ENCODE measurements around the gene DCAF8.

Gene DCAF8

DNA sequence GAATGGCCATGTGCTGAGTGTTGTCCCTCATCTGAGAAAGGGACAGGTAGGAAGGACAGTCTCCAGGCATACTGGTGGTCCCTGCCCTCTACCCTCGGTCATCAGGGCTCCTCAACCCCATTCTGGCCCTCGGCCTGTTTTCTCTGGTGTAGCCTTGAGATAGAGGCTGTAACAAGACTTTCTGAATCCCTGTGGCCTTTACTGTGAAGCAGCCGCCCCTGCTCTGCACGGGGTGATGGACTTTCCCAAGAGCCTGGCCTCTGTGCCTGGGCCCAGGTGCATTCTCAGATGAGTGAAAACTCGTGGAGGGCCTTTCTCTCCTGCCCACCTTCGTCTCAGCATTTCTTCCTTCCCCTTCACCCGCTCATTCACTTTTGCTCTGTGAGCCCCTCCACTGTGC lies 74.9 kb downstream of the DCAF8 start:
- ATAC-seq = no peak
- no peak for TF ChIP-seq GLIS3 (CRISPR knock-in tag; IDR thresholded peaks at IDR 0.05)
- TF ChIP-seq OSR1 (CRISPR knock-in tag; IDR thresholded peaks at IDR 0.05) = no peak
- TF ChIP-seq ZNF70 (CRISPR knock-in tag; IDR thresholded peaks at IDR 0.05) = no peak
- TF ChIP-seq, protein P1, sequence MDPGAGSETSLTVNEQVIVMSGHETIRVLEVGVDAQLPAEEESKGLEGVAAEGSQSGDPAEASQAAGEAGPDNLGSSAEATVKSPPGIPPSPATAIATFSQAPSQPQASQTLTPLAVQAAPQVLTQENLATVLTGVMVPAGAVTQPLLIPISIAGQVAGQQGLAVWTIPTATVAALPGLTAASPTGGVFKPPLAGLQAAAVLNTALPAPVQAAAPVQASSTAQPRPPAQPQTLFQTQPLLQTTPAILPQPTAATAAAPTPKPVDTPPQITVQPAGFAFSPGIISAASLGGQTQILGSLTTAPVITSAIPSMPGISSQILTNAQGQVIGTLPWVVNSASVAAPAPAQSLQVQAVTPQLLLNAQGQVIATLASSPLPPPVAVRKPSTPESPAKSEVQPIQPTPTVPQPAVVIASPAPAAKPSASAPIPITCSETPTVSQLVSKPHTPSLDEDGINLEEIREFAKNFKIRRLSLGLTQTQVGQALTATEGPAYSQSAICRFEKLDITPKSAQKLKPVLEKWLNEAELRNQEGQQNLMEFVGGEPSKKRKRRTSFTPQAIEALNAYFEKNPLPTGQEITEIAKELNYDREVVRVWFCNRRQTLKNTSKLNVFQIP (CRISPR knock-in tag; IDR thresholded peaks at IDR 0.05; ENCODE audit: borderline replicate concordance, low read depth) = no peak

DNA sequence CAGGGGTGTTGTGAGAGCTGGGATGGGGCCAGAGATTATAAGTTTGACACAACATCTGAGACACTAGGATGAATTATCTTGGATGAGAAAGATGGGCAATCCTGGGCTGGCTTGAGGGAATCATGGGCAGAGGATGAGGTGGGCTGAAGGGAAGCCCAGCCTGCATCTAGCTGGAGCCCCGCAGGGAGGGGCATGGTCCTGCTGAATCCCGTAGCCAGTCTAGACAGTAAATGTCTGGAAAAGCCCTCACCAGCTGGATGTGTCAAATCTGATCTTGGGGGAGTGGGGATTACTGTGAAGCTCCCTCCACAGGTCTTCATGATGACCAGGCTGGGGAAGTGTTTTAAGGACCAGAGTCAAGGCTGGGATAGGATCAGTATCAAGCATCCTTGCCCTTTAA lies 75.6 kb downstream of the DCAF8 start:
- TF ChIP-seq BACH2 (CRISPR knock-in tag; IDR thresholded peaks at IDR 0.05; ENCODE audit: borderline replicate concordance) (no peak), OSR1 (CRISPR knock-in tag; IDR thresholded peaks at IDR 0.05) (no peak), CSDC2 (CRISPR knock-in tag; IDR thresholded peaks at IDR 0.05) (no peak), ZC3H10 (CRISPR knock-in tag; IDR thresholded peaks at IDR 0.05) (no peak), GLIS3 (CRISPR knock-in tag; IDR thresholded peaks at IDR 0.05) (no peak), ZFP30 (CRISPR knock-in tag; IDR thresholded peaks at IDR 0.05) (no peak), RARB (CRISPR knock-in tag; IDR thresholded peaks at IDR 0.05) (no peak), ARNTL (CRISPR knock-in tag; IDR thresholded peaks at IDR 0.05; ENCODE audit: borderline replicate concordance, low read depth) (no peak), PPARA (CRISPR knock-in tag; IDR thresholded peaks at IDR 0.05; ENCODE audit: borderline replicate concordance) (no peak), CREB5 (CRISPR knock-in tag; IDR thresholded peaks at IDR 0.05; ENCODE audit: low read depth) (no peak)

GRCh38 chr1:160186246-160186645 lies 76.1 kb downstream of the DCAF8 start:
- no peak for ATAC-seq
- TF ChIP-seq ZNF8 (CRISPR knock-in tag; IDR thresholded peaks at IDR 0.05) (no peak), GLIS3 (CRISPR knock-in tag; IDR thresholded peaks at IDR 0.05) (no peak), ZFP3 (CRISPR knock-in tag; IDR thresholded peaks at IDR 0.05) (no peak), ZFP30 (CRISPR knock-in tag; IDR thresholded peaks at IDR 0.05) (no peak), BACH2 (CRISPR knock-in tag; IDR thresholded peaks at IDR 0.05; ENCODE audit: borderline replicate concordance) (no peak), PATZ1 (CRISPR knock-in tag; IDR thresholded peaks at IDR 0.05; ENCODE audit: borderline replicate concordance) (no peak), ISL1 (CRISPR knock-in tag; IDR thresholded peaks at IDR 0.05) (no peak), ARNTL (CRISPR knock-in tag; IDR thresholded peaks at IDR 0.05; ENCODE audit: borderline replicate concordance, low read depth) (no peak)

More for the DNA sequence above, 75.6 kb downstream of the DCAF8 start:
- ATAC-seq = no peak

GRCh38 chr1:160179336-160179735 lies 83.0 kb downstream of the DCAF8 start:
- no peak for ATAC-seq
- TF ChIP-seq ZFP30 (CRISPR knock-in tag; IDR thresholded peaks at IDR 0.05) (no peak), TCF4 (CRISPR knock-in tag; IDR thresholded peaks at IDR 0.05; ENCODE audit: borderline replicate concordance) (no peak), CSDC2 (CRISPR knock-in tag; IDR thresholded peaks at IDR 0.05) (no peak), ZFP3 (CRISPR knock-in tag; IDR thresholded peaks at IDR 0.05) (no peak), GLIS3 (CRISPR knock-in tag; IDR thresholded peaks at IDR 0.05) (no peak), PPARA (CRISPR knock-in tag; IDR thresholded peaks at IDR 0.05; ENCODE audit: borderline replicate concordance) (no peak), ZC3H10 (CRISPR knock-in tag; IDR thresholded peaks at IDR 0.05) (no peak), CREB5 (CRISPR knock-in tag; IDR thresholded peaks at IDR 0.05; ENCODE audit: low read depth) (no peak)
- TF ChIP-seq, protein P2, sequence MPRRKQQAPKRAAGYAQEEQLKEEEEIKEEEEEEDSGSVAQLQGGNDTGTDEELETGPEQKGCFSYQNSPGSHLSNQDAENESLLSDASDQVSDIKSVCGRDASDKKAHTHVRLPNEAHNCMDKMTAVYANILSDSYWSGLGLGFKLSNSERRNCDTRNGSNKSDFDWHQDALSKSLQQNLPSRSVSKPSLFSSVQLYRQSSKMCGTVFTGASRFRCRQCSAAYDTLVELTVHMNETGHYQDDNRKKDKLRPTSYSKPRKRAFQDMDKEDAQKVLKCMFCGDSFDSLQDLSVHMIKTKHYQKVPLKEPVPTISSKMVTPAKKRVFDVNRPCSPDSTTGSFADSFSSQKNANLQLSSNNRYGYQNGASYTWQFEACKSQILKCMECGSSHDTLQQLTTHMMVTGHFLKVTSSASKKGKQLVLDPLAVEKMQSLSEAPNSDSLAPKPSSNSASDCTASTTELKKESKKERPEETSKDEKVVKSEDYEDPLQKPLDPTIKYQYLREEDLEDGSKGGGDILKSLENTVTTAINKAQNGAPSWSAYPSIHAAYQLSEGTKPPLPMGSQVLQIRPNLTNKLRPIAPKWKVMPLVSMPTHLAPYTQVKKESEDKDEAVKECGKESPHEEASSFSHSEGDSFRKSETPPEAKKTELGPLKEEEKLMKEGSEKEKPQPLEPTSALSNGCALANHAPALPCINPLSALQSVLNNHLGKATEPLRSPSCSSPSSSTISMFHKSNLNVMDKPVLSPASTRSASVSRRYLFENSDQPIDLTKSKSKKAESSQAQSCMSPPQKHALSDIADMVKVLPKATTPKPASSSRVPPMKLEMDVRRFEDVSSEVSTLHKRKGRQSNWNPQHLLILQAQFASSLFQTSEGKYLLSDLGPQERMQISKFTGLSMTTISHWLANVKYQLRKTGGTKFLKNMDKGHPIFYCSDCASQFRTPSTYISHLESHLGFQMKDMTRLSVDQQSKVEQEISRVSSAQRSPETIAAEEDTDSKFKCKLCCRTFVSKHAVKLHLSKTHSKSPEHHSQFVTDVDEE (CRISPR knock-in tag; IDR thresholded peaks at IDR 0.05) = no peak
- TF ChIP-seq, protein P3, sequence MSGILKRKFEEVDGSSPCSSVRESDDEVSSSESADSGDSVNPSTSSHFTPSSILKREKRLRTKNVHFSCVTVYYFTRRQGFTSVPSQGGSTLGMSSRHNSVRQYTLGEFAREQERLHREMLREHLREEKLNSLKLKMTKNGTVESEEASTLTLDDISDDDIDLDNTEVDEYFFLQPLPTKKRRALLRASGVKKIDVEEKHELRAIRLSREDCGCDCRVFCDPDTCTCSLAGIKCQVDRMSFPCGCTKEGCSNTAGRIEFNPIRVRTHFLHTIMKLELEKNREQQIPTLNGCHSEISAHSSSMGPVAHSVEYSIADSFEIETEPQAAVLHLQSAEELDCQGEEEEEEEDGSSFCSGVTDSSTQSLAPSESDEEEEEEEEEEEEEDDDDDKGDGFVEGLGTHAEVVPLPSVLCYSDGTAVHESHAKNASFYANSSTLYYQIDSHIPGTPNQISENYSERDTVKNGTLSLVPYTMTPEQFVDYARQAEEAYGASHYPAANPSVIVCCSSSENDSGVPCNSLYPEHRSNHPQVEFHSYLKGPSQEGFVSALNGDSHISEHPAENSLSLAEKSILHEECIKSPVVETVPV (CRISPR knock-in tag; IDR thresholded peaks at IDR 0.05) = no peak
- TF ChIP-seq, protein P1 (CRISPR knock-in tag; IDR thresholded peaks at IDR 0.05; ENCODE audit: borderline replicate concordance, low read depth) = no peak
